ENCODE results near the gene CACNG5. TPM values are rescaled to one million over a fixed set of nuclear protein-coding genes. Genes with fewer than 3 reads are reported as not detected.

The CACNG5 gene
- polyA plus RNA-seq, 4 donors, result 2.9 to 3.5 (median 3.0) TPM

- DNase-seq (ENCODE audit: low read depth in 4 of 4, low spot score in 3 of 4), result no peak
Measured at GRCh38 chr17:66819466-66819865, 15.5 kb upstream of the CACNG5 start.

- DNase-seq (ENCODE audit: low read depth in 4 of 4, low spot score in 3 of 4), result no peak
Measured at GRCh38 chr17:66822009-66822408, 12.9 kb upstream of the CACNG5 start.

GRCh38 chr17:66826856-66827255 is 8.1 kb upstream of the CACNG5 start:
- no peak for DNase-seq (ENCODE audit: low read depth in 4 of 4, low spot score in 3 of 4)

- peak; percentile 69 to 78 (median 72) for DNase-seq (ENCODE audit: low read depth in 4 of 4, low spot score in 3 of 4)
Measured at GRCh38 chr17:66829386-66829864, 5.5 kb upstream of the CACNG5 start.

- DNase-seq (ENCODE audit: low read depth in 4 of 4, low spot score in 3 of 4), result no peak
Measured at GRCh38 chr17:66829883-66830282, 5.0 kb upstream of the CACNG5 start.

GRCh38 chr17:66830451-66830850 is 4.5 kb upstream of the CACNG5 start:
- no peak for DNase-seq (ENCODE audit: low read depth in 4 of 4, low spot score in 3 of 4)

- no peak for DNase-seq (ENCODE audit: low read depth in 4 of 4, low spot score in 3 of 4)
Measured at GRCh38 chr17:66831383-66832210, 3.3 kb upstream of the CACNG5 start.

- DNase-seq (ENCODE audit: low read depth in 4 of 4, low spot score in 3 of 4), result no peak
Measured at GRCh38 chr17:66833201-66833600, 1.7 kb upstream of the CACNG5 start.

- no peak for DNase-seq (ENCODE audit: low read depth in 4 of 4, low spot score in 3 of 4)
Measured at GRCh38 chr17:66834426-66834918, 445 bp upstream of the CACNG5 start.

- DNase-seq (ENCODE audit: low read depth in 4 of 4, low spot score in 3 of 4), result no peak
Measured at GRCh38 chr17:66835476-66835875, 559 bp downstream of the CACNG5 start.

GRCh38 chr17:66836063-66837005 is 1.4 kb downstream of the CACNG5 start:
- no peak for DNase-seq (ENCODE audit: low read depth in 4 of 4, low spot score in 3 of 4)

- DNase-seq (ENCODE audit: low read depth in 4 of 4, low spot score in 3 of 4), result no peak
Measured at GRCh38 chr17:66837226-66837625, 2.3 kb downstream of the CACNG5 start.

GRCh38 chr17:66837885-66838665 is 3.2 kb downstream of the CACNG5 start:
- no peak for DNase-seq (ENCODE audit: low read depth in 4 of 4, low spot score in 3 of 4)

GRCh38 chr17:66839616-66840015 is 4.7 kb downstream of the CACNG5 start:
- DNase-seq (ENCODE audit: low read depth in 4 of 4, low spot score in 3 of 4), result no peak

- DNase-seq (ENCODE audit: low read depth in 4 of 4, low spot score in 3 of 4), result no peak
Measured at GRCh38 chr17:66840061-66840460, 5.1 kb downstream of the CACNG5 start.

- no peak for DNase-seq (ENCODE audit: low read depth in 4 of 4, low spot score in 3 of 4)
Measured at GRCh38 chr17:66841328-66841727, 6.4 kb downstream of the CACNG5 start.

- no peak for DNase-seq (ENCODE audit: low read depth in 4 of 4, low spot score in 3 of 4)
Measured at GRCh38 chr17:66841744-66842143, 6.8 kb downstream of the CACNG5 start.

GRCh38 chr17:66842505-66842904 is 7.6 kb downstream of the CACNG5 start:
- DNase-seq (ENCODE audit: low read depth in 4 of 4, low spot score in 3 of 4), result no peak

GRCh38 chr17:66842959-66843358 is 8.0 kb downstream of the CACNG5 start:
- no peak for DNase-seq (ENCODE audit: low read depth in 4 of 4, low spot score in 3 of 4)

- DNase-seq (ENCODE audit: low read depth in 4 of 4, low spot score in 3 of 4), result no peak
Measured at GRCh38 chr17:66843627-66844026, 8.7 kb downstream of the CACNG5 start.

Data from right renal pelvis (tissue), 4 donors.